Stimulated activated CD4-positive, alpha-beta T cell treated with anti-CD3 and anti-CD28 coated beads, Interleukin-1b, Interleukin-23, amount 100 ng/mL, for 4 hours (primary cell): ENCODE results near the gene BICRA.
"Not testable (repeated sequence)": the region's sequence is repeated elsewhere in the genome, so short reads cannot be mapped to it uniquely, and the experiment has no call there.

Source experiments
- DNase-seq, 2 donors: peaks; one replicate each; pipeline ENCODE4 v3.0.0-alpha.2; 2020; ENCODE audit warnings: low read depth in 2 of 2

BICRA gene

GRCh38 chr19:47630594-47630993, 21.7 kb downstream of the BICRA start:
- DNase-seq, result no peak

GRCh38 chr19:47631681-47632446, 22.9 kb downstream of the BICRA start:
- no peak for DNase-seq

GRCh38 chr19:47633517-47633916, 24.6 kb downstream of the BICRA start:
- DNase-seq, result no peak

GRCh38 chr19:47633996-47634395, 25.1 kb downstream of the BICRA start:
- no peak for DNase-seq

- DNase-seq, result not testable (repeated sequence)
Observed at GRCh38 chr19:47635152-47635754, 26.3 kb downstream of the BICRA start.

- no peak for DNase-seq
Observed at GRCh38 chr19:47637550-47637949, 28.6 kb downstream of the BICRA start.

GRCh38 chr19:47641891-47642485, 33.1 kb downstream of the BICRA start:
- DNase-seq, result no peak

GRCh38 chr19:47643281-47643680, 34.3 kb downstream of the BICRA start:
- no peak for DNase-seq

- no peak for DNase-seq
Observed at GRCh38 chr19:47644199-47644598, 35.3 kb downstream of the BICRA start.

- no peak for DNase-seq
Observed at GRCh38 chr19:47644743-47645482, 36.0 kb downstream of the BICRA start.

GRCh38 chr19:47646924-47647323, 38.0 kb downstream of the BICRA start:
- no peak for DNase-seq

GRCh38 chr19:47649588-47649987, 40.7 kb downstream of the BICRA start:
- DNase-seq, result no peak

- no peak for DNase-seq
Observed at GRCh38 chr19:47650700-47651099, 41.8 kb downstream of the BICRA start.

- DNase-seq, result no peak
Observed at GRCh38 chr19:47651132-47651531, 42.2 kb downstream of the BICRA start.

GRCh38 chr19:47651691-47652090, 42.8 kb downstream of the BICRA start:
- DNase-seq, result no peak

- no peak for DNase-seq
Observed at GRCh38 chr19:47652285-47652684, 43.4 kb downstream of the BICRA start.

- no peak for DNase-seq
Observed at GRCh38 chr19:47653856-47654255, 44.9 kb downstream of the BICRA start.

- no peak for DNase-seq
Observed at GRCh38 chr19:47657719-47658118, 48.8 kb downstream of the BICRA start.

GRCh38 chr19:47658431-47659348, 49.8 kb downstream of the BICRA start:
- no peak for DNase-seq

GRCh38 chr19:47660435-47660832, 51.5 kb downstream of the BICRA start:
- DNase-seq, result no peak

- no peak for DNase-seq
Observed at GRCh38 chr19:47661161-47661560, 52.2 kb downstream of the BICRA start.
